Liver (tissue), 9 donors: ENCODE data around the gene CSNK1G1. TPM values are rescaled to one million over a fixed set of nuclear protein-coding genes. Genes with fewer than 3 reads are reported as not detected.

Experiments
- DNase-seq: peaks from one replicate; pipeline ENCODE4 v3.0.0-alpha.2; 2017; ENCODE audit warnings: low spot score
- H3K27ac ChIP-seq, 2 donors: one replicate each; pipeline ENCODE4 v1.7.0; 2013; ENCODE audit warnings: inconsistent platforms in 2 of 2, low read length in 2 of 2, control low read depth in 1 of 2, low read depth in 1 of 2, mild to moderate bottlenecking in 1 of 2
- H3K27me3 ChIP-seq, 4 donors: one replicate each; pipeline versions ENCODE4 v1.6.1 to v1.7.0; 2013; ENCODE audit warnings: low read length in 3 of 4, inconsistent platforms in 1 of 4, mild to moderate bottlenecking in 1 of 4, moderate library complexity in 1 of 4; ENCODE audit not compliant: control insufficient read depth in 4 of 4, insufficient read depth in 4 of 4
- H3K36me3 ChIP-seq, 4 donors: one replicate each; pipeline versions ENCODE4 v1.6.1 to v1.7.0; 2013; ENCODE audit warnings: low read length in 3 of 4, mild to moderate bottlenecking in 3 of 4, low read depth in 1 of 4, moderate library complexity in 1 of 4; ENCODE audit not compliant: control insufficient read depth in 4 of 4, insufficient read depth in 3 of 4
- H3K4me1 ChIP-seq, 4 donors: one replicate each; pipeline versions ENCODE4 v1.6.1 to v1.7.0; 2013; ENCODE audit warnings: low read length in 3 of 4, mild to moderate bottlenecking in 3 of 4, moderate library complexity in 1 of 4; ENCODE audit not compliant: control insufficient read depth in 4 of 4, insufficient read depth in 4 of 4
- H3K4me3 ChIP-seq, 3 donors: one replicate each; pipeline versions ENCODE4 v1.6.1 to v1.7.0; 2013; ENCODE audit warnings: low read length in 3 of 3, control low read depth in 1 of 3, low read depth in 1 of 3, mild to moderate bottlenecking in 1 of 3
- H3K9ac ChIP-seq, 2 donors: one replicate each; pipeline ENCODE4 v1.7.0; 2013; ENCODE audit warnings: low read length in 2 of 2, mild to moderate bottlenecking in 2 of 2, moderate library complexity in 2 of 2, control low read depth in 1 of 2, low read depth in 1 of 2
- H3K9me3 ChIP-seq, 4 donors: one replicate each; pipeline versions ENCODE4 v1.6.1 to v1.7.0; 2013; ENCODE audit warnings: low read length in 3 of 4; ENCODE audit not compliant: control insufficient read depth in 4 of 4
- CTCF ChIP-seq: fragments of 150-350 bp; IDR thresholded peaks from 2 replicates; pipeline ENCODE4 v1.5.1; 2017; ENCODE audit warnings: improper control_type of control experiment, low read depth, low read length; ENCODE audit not compliant: missing input control
- EGR1 ChIP-seq, 2 donors: IDR thresholded peaks; 2 replicates each; pipeline ENCODE4 v1.6.1; 2016 to 2018; ENCODE audit warnings: antibody characterized with exemption in 2 of 2, low read depth in 2 of 2
- FOXA1 ChIP-seq: IDR thresholded peaks from 2 replicates; pipeline ENCODE4 v1.6.1; 2016; ENCODE audit warnings: antibody characterized with exemption
- HNF4A ChIP-seq, 2 donors: conservative IDR thresholded peaks; 2 replicates each; pipeline ENCODE4 v1.6.1; 2016; ENCODE audit warnings: antibody characterized with exemption in 2 of 2, mild to moderate bottlenecking in 2 of 2
- HNF4G ChIP-seq: IDR thresholded peaks from 2 replicates; pipeline ENCODE4 v1.6.1; 2016; ENCODE audit warnings: antibody characterized with exemption
- JUND ChIP-seq, 2 donors: IDR thresholded peaks; 2 replicates each; pipeline ENCODE4 v1.6.1; 2016; ENCODE audit warnings: antibody characterized with exemption in 2 of 2
- MAX ChIP-seq: IDR thresholded peaks from 2 replicates; pipeline ENCODE4 v1.6.1; 2016; ENCODE audit warnings: antibody characterized with exemption
- NR2F2 ChIP-seq: IDR thresholded peaks from 2 replicates; pipeline ENCODE4 v1.6.1; 2016; ENCODE audit warnings: antibody characterized with exemption
- REST ChIP-seq: IDR thresholded peaks from 2 replicates; pipeline ENCODE4 v1.6.1; 2016; ENCODE audit warnings: antibody characterized with exemption, mild to moderate bottlenecking
- SP1 ChIP-seq: IDR thresholded peaks from 2 replicates; pipeline ENCODE4 v1.6.1; 2018; ENCODE audit warnings: antibody characterized with exemption, mild to moderate bottlenecking
- TAF1 ChIP-seq: conservative IDR thresholded peaks from 2 replicates; pipeline ENCODE4 v1.6.1; 2016; ENCODE audit warnings: antibody characterized with exemption, mild to moderate bottlenecking
- YY1 ChIP-seq: IDR thresholded peaks from 2 replicates; pipeline ENCODE4 v1.6.1; 2016; ENCODE audit warnings: antibody characterized with exemption, mild to moderate bottlenecking
- ZBTB33 ChIP-seq: IDR thresholded peaks from 2 replicates; pipeline ENCODE4 v1.6.1; 2016; ENCODE audit warnings: antibody characterized with exemption
- WGBS: extraction: QIAGEN DNeasy Blood & Tissue Kit; methylation state at CpG from one replicate; pipeline ENCODE4 v1.1.7; 2013; 5-methylcytosine and 5-hydroxymethylcytosine counted together
- polyA plus RNA-seq, 2 donors: library from polyadenylated mRNA; stranded (reverse) in 1 of 2; unstranded in 1 of 2; fragments of 200-250 nt in 1 of 2; fragments of >200 nt in 1 of 2; fragmentation: Nextera tagmentation in 1 of 2; extraction: Ambion mirVana in 1 of 2; gene quantifications; one replicate each; pipeline versions ENCODE4 v1.2.1 to v1.2.3, GENCODE V29; 2013 to 2015
- total RNA-seq, 2 donors: library from RNA; depleted of rRNA; stranded (reverse); fragments of >200 nt; gene quantifications; one replicate each; pipeline ENCODE4 v1.2.3, GENCODE V29; 2014
- donor health status: healthy.
- donor health status: healthy.
- donor health status: healthy.
- donor health status: healthy.
- donor health status: healthy.

The CSNK1G1 gene
- total and polyA plus RNA-seq, 4 donors = 1.7 to 9.1 (median 5.8) TPM

- WGBS = 89% methylated on average over 2 of the region's 2 CpGs
- Histone ChIP-seq H3K4me1 (peaks cover 0 to 14% (median 5%) of the 10 kb centered on the region in 4 donors), H3K36me3 (no peaks in the 10 kb centered on the region), H3K9me3 (no peaks in the 10 kb centered on the region), H3K27me3 (no peaks in the 10 kb centered on the region), H3K9ac (no peak overlapping the region), H3K4me3 (no peak overlapping the region), H3K27ac (no peak overlapping the region)
- DNase-seq = no peak
- no peak for TF ChIP-seq HNF4G
- TF ChIP-seq SP1 = no peak
- no peak for TF ChIP-seq ZBTB33
- no peak for TF ChIP-seq HNF4A (conservative IDR thresholded peaks at IDR 0.05)
Observed at GRCh38 chr15:64251121-64251520, 104.9 kb downstream of the CSNK1G1 start.

- no peak overlapping the region for H3K9ac ChIP-seq
- no peaks in the 10 kb centered on the region for H3K9me3 ChIP-seq
- no peak for DNase-seq
- H3K36me3 ChIP-seq = no peaks in the 10 kb centered on the region
- TF ChIP-seq TAF1 (no peak), EGR1 (IDR thresholded peaks at IDR 0.05; ENCODE audit: low read depth in 2 of 2) (no peak), CTCF (no peak), YY1 (no peak), JUND (IDR thresholded peaks at IDR 0.05) (no peak), HNF4G (no peak), MAX (no peak), FOXA1 (no peak), REST (no peak), ZBTB33 (no peak), SP1 (no peak), NR2F2 (no peak)
- H3K27me3 ChIP-seq = no peaks in the 10 kb centered on the region
- H3K4me3 ChIP-seq = no peak overlapping the region
- peak overlapping the region; percentile 1 to 38 for H3K27ac ChIP-seq
- peaks cover 0 to 14% (median 5%) of the 10 kb centered on the region in 4 donors for H3K4me1 ChIP-seq
Observed at GRCh38 chr15:64249883-64250575, 105.9 kb downstream of the CSNK1G1 start.
